ENCODE data around the gene OR1M1. TPM values are rescaled to one million over a fixed set of nuclear protein-coding genes. Genes with fewer than 3 reads are reported as not detected.
A peak's percentile ranks its signal among the peaks of the same experiment; 100 is the strongest.
"Not testable (repeated sequence)": the region's sequence is repeated elsewhere in the genome, so short reads cannot be mapped to it uniquely, and the experiment has no call there.

OR1M1 gene
- polyA plus RNA-seq: not detected

- Mint-ChIP-seq H3K9me3 (peaks cover 0 to 3% (median 2%) of the 10 kb centered on the region in 3 donors), H3K4me1 (no peaks in the 10 kb centered on the region), H3K27me3 (peaks cover 2% of the 10 kb centered on the region), H3K4me3 (no peak within 1 kb of the TSS), H3K36me3 (no peaks in the 10 kb centered on the region), H3K27ac (no peak within 1 kb of the TSS)
Measured at GRCh38 chr19:9086761-9087160, at the start of gene OR1M1. OR1M1 (plus strand) TSS chr19:9087061; CDS start chr19:9093245, 6,184 bp downstream.

- H3K27me3 Mint-ChIP-seq: peaks cover 1% of the 10 kb centered on the region
- no peaks in the 10 kb centered on the region for H3K36me3 Mint-ChIP-seq
Measured at GRCh38 chr19:9037400-9038062, 49.3 kb upstream of the OR1M1 start.

GRCh38 chr19:9039728-9040127 is 47.1 kb upstream of the OR1M1 start:
- no peak overlapping the region for H3K4me3 Mint-ChIP-seq
- H3K4me1 Mint-ChIP-seq: no peaks in the 10 kb centered on the region
- H3K27me3 Mint-ChIP-seq: peaks cover 1% of the 10 kb centered on the region
- H3K9me3 Mint-ChIP-seq: peaks cover 0 to 10% (median 0%) of the 10 kb centered on the region in 3 donors
- no peak overlapping the region for H3K27ac Mint-ChIP-seq
- no peaks in the 10 kb centered on the region for H3K36me3 Mint-ChIP-seq

More at GRCh38 chr19:9037400-9038062, 49.3 kb upstream of the OR1M1 start:
- Mint-ChIP-seq H3K4me3 (no peak overlapping the region), H3K4me1 (peaks cover 0 to 4% (median 0%) of the 10 kb centered on the region in 3 donors), H3K27ac (no peak overlapping the region), H3K9me3 (peaks cover 0 to 7% (median 0%) of the 10 kb centered on the region in 3 donors)

GRCh38 chr19:9040131-9040530 is 46.7 kb upstream of the OR1M1 start:
- Mint-ChIP-seq H3K36me3 (peaks cover 1% of the 10 kb centered on the region), H3K27me3 (peaks cover 1% of the 10 kb centered on the region), H3K27ac (peak overlapping the region in 1 of 3 donors; percentile 12), H3K9me3 (peaks cover 0 to 10% (median 0%) of the 10 kb centered on the region in 3 donors), H3K4me1 (no peaks in the 10 kb centered on the region), H3K4me3 (peak overlapping the region in 1 of 4 donors; percentile 63)

- H3K4me1 Mint-ChIP-seq: no peaks in the 10 kb centered on the region
- no peak overlapping the region for H3K4me3 Mint-ChIP-seq
- H3K27ac Mint-ChIP-seq: no peak overlapping the region
- H3K27me3 Mint-ChIP-seq: peaks cover 1% of the 10 kb centered on the region
- H3K36me3 Mint-ChIP-seq: peaks cover 2% of the 10 kb centered on the region
- peaks cover 0 to 10% (median 1%) of the 10 kb centered on the region in 3 donors for H3K9me3 Mint-ChIP-seq
Measured at GRCh38 chr19:9041023-9041422, 45.8 kb upstream of the OR1M1 start.

GRCh38 chr19:9043524-9043923 is 43.3 kb upstream of the OR1M1 start:
- H3K4me1 Mint-ChIP-seq: no peaks in the 10 kb centered on the region
- H3K36me3 Mint-ChIP-seq: peaks cover 2% of the 10 kb centered on the region
- peaks cover 0 to 6% (median 2%) of the 10 kb centered on the region in 3 donors for H3K9me3 Mint-ChIP-seq
- H3K27me3 Mint-ChIP-seq: no peaks in the 10 kb centered on the region
- H3K27ac Mint-ChIP-seq: no peak overlapping the region
- no peak overlapping the region for H3K4me3 Mint-ChIP-seq

GRCh38 chr19:9044449-9044848 is 42.4 kb upstream of the OR1M1 start:
- Mint-ChIP-seq H3K27me3 (no peaks in the 10 kb centered on the region), H3K4me3 (no peak overlapping the region), H3K4me1 (no peaks in the 10 kb centered on the region), H3K27ac (no peak overlapping the region), H3K9me3 (peaks cover 0 to 5% (median 2%) of the 10 kb centered on the region in 3 donors), H3K36me3 (peaks cover 2% of the 10 kb centered on the region)

- no peaks in the 10 kb centered on the region for H3K4me1 Mint-ChIP-seq
- H3K9me3 Mint-ChIP-seq: peaks cover 0 to 5% (median 2%) of the 10 kb centered on the region in 3 donors
- H3K27me3 Mint-ChIP-seq: no peaks in the 10 kb centered on the region
- H3K36me3 Mint-ChIP-seq: peaks cover 2% of the 10 kb centered on the region
- H3K4me3 Mint-ChIP-seq: no peak overlapping the region
- no peak overlapping the region for H3K27ac Mint-ChIP-seq
Measured at GRCh38 chr19:9046694-9047093, 40.2 kb upstream of the OR1M1 start.

GRCh38 chr19:9052894-9053293 is 34.0 kb upstream of the OR1M1 start:
- no peak overlapping the region for H3K27ac Mint-ChIP-seq
- peaks cover 1% of the 10 kb centered on the region for H3K27me3 Mint-ChIP-seq
- H3K9me3 Mint-ChIP-seq: peaks cover 0 to 9% (median 7%) of the 10 kb centered on the region in 3 donors
- no peak overlapping the region for H3K4me3 Mint-ChIP-seq
- peaks cover 0 to 2% (median 0%) of the 10 kb centered on the region in 3 donors for H3K4me1 Mint-ChIP-seq
- peaks cover 1% of the 10 kb centered on the region for H3K36me3 Mint-ChIP-seq

GRCh38 chr19:9053674-9054073 is 33.2 kb upstream of the OR1M1 start:
- H3K9me3 Mint-ChIP-seq: peaks cover 0 to 11% (median 8%) of the 10 kb centered on the region in 3 donors
- H3K27me3 Mint-ChIP-seq, H3K27ac Mint-ChIP-seq, H3K4me3 Mint-ChIP-seq, H3K4me1 Mint-ChIP-seq, H3K36me3 Mint-ChIP-seq: not testable (repeated sequence)

- H3K4me3 Mint-ChIP-seq: no peak overlapping the region
- H3K27ac Mint-ChIP-seq: no peak overlapping the region
- H3K27me3 Mint-ChIP-seq: peaks cover 1% of the 10 kb centered on the region
Measured at GRCh38 chr19:9054207-9054606, 32.7 kb upstream of the OR1M1 start.

GRCh38 chr19:9054765-9055164 is 32.1 kb upstream of the OR1M1 start:
- no peak overlapping the region for H3K4me3 Mint-ChIP-seq
- H3K4me1 Mint-ChIP-seq: peaks cover 0 to 2% (median 0%) of the 10 kb centered on the region in 3 donors
- peaks cover 1% of the 10 kb centered on the region for H3K36me3 Mint-ChIP-seq
- no peak overlapping the region for H3K27ac Mint-ChIP-seq
- H3K27me3 Mint-ChIP-seq: peaks cover 1% of the 10 kb centered on the region
- H3K9me3 Mint-ChIP-seq: peaks cover 4 to 11% (median 8%) of the 10 kb centered on the region in 3 donors

More at GRCh38 chr19:9054207-9054606, 32.7 kb upstream of the OR1M1 start:
- Mint-ChIP-seq H3K9me3 (peaks cover 2 to 11% (median 8%) of the 10 kb centered on the region in 3 donors), H3K36me3 (peaks cover 1% of the 10 kb centered on the region), H3K4me1 (peaks cover 0 to 2% (median 0%) of the 10 kb centered on the region in 3 donors)

- not testable (repeated sequence) for H3K4me3 Mint-ChIP-seq, H3K4me1 Mint-ChIP-seq, H3K27me3 Mint-ChIP-seq, H3K36me3 Mint-ChIP-seq, H3K27ac Mint-ChIP-seq
- peaks cover 4 to 11% (median 8%) of the 10 kb centered on the region in 3 donors for H3K9me3 Mint-ChIP-seq
Measured at GRCh38 chr19:9056131-9056530, 30.7 kb upstream of the OR1M1 start.

GRCh38 chr19:9057505-9058258 is 29.2 kb upstream of the OR1M1 start:
- Mint-ChIP-seq H3K4me1 (peaks cover 0 to 2% (median 0%) of the 10 kb centered on the region in 3 donors), H3K4me3 (no peak overlapping the region), H3K27me3 (peaks cover 1% of the 10 kb centered on the region), H3K9me3 (peaks cover 4 to 11% (median 8%) of the 10 kb centered on the region in 3 donors), H3K36me3 (peaks cover 1% of the 10 kb centered on the region), H3K27ac (no peak overlapping the region)

- H3K9me3 Mint-ChIP-seq: peaks cover 4 to 8% (median 6%) of the 10 kb centered on the region in 3 donors
- peaks cover 1% of the 10 kb centered on the region for H3K36me3 Mint-ChIP-seq
- no peak overlapping the region for H3K27ac Mint-ChIP-seq
- H3K4me1 Mint-ChIP-seq: peaks cover 0 to 2% (median 0%) of the 10 kb centered on the region in 3 donors
- H3K27me3 Mint-ChIP-seq: peaks cover 1% of the 10 kb centered on the region
- no peak overlapping the region for H3K4me3 Mint-ChIP-seq
Measured at GRCh38 chr19:9058905-9059667, 27.8 kb upstream of the OR1M1 start.

All from IgD-negative memory B cell (primary cell).